GM19240 (cell line): ENCODE data around the gene RASA3.

Experiments used
- DNase-seq: peaks from one replicate; pipeline ENCODE4 v3.0.0; 2011; ENCODE audit warnings: low spot score; ENCODE audit not compliant: insufficient read length

The RASA3 gene

GRCh38 chr13:114056205-114057013 lies 76.0 kb downstream of the RASA3 start:
- DNase-seq, result no peak

GRCh38 chr13:114055766-114056165 lies 76.7 kb downstream of the RASA3 start:
- no peak for DNase-seq

GRCh38 chr13:114054830-114055439 lies 77.5 kb downstream of the RASA3 start:
- DNase-seq, result no peak

GRCh38 chr13:114054264-114054663 lies 78.2 kb downstream of the RASA3 start:
- DNase-seq, result no peak

GRCh38 chr13:114053026-114053425 lies 79.4 kb downstream of the RASA3 start:
- no peak for DNase-seq

GRCh38 chr13:114050536-114051450 lies 81.6 kb downstream of the RASA3 start:
- no peak for DNase-seq

GRCh38 chr13:114049626-114050101 lies 82.8 kb downstream of the RASA3 start:
- DNase-seq, result no peak

GRCh38 chr13:114049026-114049425 lies 83.4 kb downstream of the RASA3 start:
- peak; percentile 63 for DNase-seq

GRCh38 chr13:114048443-114048842 lies 84.0 kb downstream of the RASA3 start:
- no peak for DNase-seq

GRCh38 chr13:114047358-114047881 lies 85.0 kb downstream of the RASA3 start:
- peak; percentile 47 for DNase-seq

GRCh38 chr13:114046431-114046975 lies 85.9 kb downstream of the RASA3 start:
- DNase-seq, result no peak

- DNase-seq, result no peak
These were observed 87.2 kb downstream of the RASA3 start for GRCh38 chr13:114045113-114045735.

- no peak for DNase-seq
These were observed 87.9 kb downstream of the RASA3 start for GRCh38 chr13:114044486-114044885.

- no peak for DNase-seq
These were observed 88.9 kb downstream of the RASA3 start for GRCh38 chr13:114043421-114044053.

GRCh38 chr13:114042066-114042815 lies 90.2 kb downstream of the RASA3 start:
- no peak for DNase-seq

- no peak for DNase-seq
These were observed 90.9 kb downstream of the RASA3 start for GRCh38 chr13:114041493-114041892.

GRCh38 chr13:114039471-114040141 lies 92.8 kb downstream of the RASA3 start:
- DNase-seq, result no peak

- DNase-seq, result no peak
These were observed 93.5 kb downstream of the RASA3 start for GRCh38 chr13:114038900-114039299.

- DNase-seq, result no peak
These were observed 94.2 kb downstream of the RASA3 start for GRCh38 chr13:114038211-114038613.
